Neural cell (in vitro differentiated cells): Measurements from ENCODE around the gene RIMS1. TPM values are rescaled to one million over a fixed set of nuclear protein-coding genes. Genes with fewer than 3 reads are reported as not detected.

Experiments
- H2AFZ ChIP-seq: fragments of 200-600, 300-800 bp; sonication (generic), shearing (Covaris generic); 2 replicates; pipeline ENCODE4 v1.6.0; 2014; ENCODE audit warnings: low read depth, mild to moderate bottlenecking, antibody characterized with exemption, low read length, moderate library complexity
- H3F3A ChIP-seq: fragments of 200-600 bp; shearing (Covaris generic); 2 replicates; pipeline ENCODE4 v1.6.1; 2016; ENCODE audit warnings: mild to moderate bottlenecking, moderate library complexity, mixed read lengths, antibody characterized with exemption, low read length; ENCODE audit not compliant: insufficient read depth, poor library complexity, severe bottlenecking
- H3K27ac ChIP-seq: fragments of 200-600, 300-800 bp; sonication (generic), shearing (Covaris generic); 2 replicates; pipeline ENCODE4 v1.5.1; 2014; ENCODE audit warnings: mild to moderate bottlenecking, low read length, moderate library complexity
- H3K27me3 ChIP-seq: fragments of 300-800, 200-600 bp; sonication (generic), shearing (Covaris generic); 2 replicates; pipeline ENCODE4 v1.6.0; 2014; ENCODE audit warnings: mild to moderate bottlenecking, low read depth, low read length, moderate library complexity; ENCODE audit not compliant: insufficient read depth
- H3K36me3 ChIP-seq: fragments of 300-800, 200-600 bp; sonication (generic), shearing (Covaris generic); 2 replicates; pipeline ENCODE4 v1.5.1; 2014; ENCODE audit warnings: mild to moderate bottlenecking, antibody characterized with exemption, low read length, moderate library complexity; ENCODE audit not compliant: insufficient read depth
- H3K4me2 ChIP-seq: fragments of 300-800, 200-600 bp; sonication (generic), shearing (Covaris generic); 2 replicates; pipeline ENCODE4 v1.6.0; 2014; ENCODE audit warnings: mild to moderate bottlenecking, low read length
- H3K4me3 ChIP-seq: fragments of 300-800, 200-600 bp; sonication (generic), shearing (Covaris generic); 2 replicates; pipeline ENCODE4 v1.5.1; 2014; ENCODE audit warnings: mild to moderate bottlenecking, low read length, moderate library complexity
- H3K79me2 ChIP-seq: fragments of 200-600 bp; shearing (Covaris generic); replicated peaks from 2 replicates; pipeline ENCODE4 v1.6.0; 2014; ENCODE audit warnings: mild to moderate bottlenecking, low read length, moderate library complexity; ENCODE audit not compliant: insufficient read depth
- H3K9ac ChIP-seq: fragments of 300-800, 200-600 bp; sonication (generic), shearing (Covaris generic); 2 replicates; pipeline ENCODE4 v1.6.1; 2016; ENCODE audit warnings: mild to moderate bottlenecking, low read length, mixed read lengths
- H3K9me2 ChIP-seq: fragments of 200-600 bp; shearing (Covaris generic); 2 replicates; pipeline ENCODE4 v1.6.1; 2016; ENCODE audit warnings: mild to moderate bottlenecking, low read length, mixed read lengths; ENCODE audit not compliant: insufficient read depth
- H3K9me3 ChIP-seq: fragments of 200-600, 300-800 bp; sonication (generic), shearing (Covaris generic); 2 replicates; pipeline ENCODE4 v1.6.1; 2016; ENCODE audit warnings: mild to moderate bottlenecking, mixed run types, low read length, moderate library complexity, mixed read lengths
- H4K20me1 ChIP-seq: fragments of 200-600 bp; shearing (Covaris generic); 2 replicates; pipeline ENCODE4 v1.6.1; 2016; ENCODE audit warnings: mild to moderate bottlenecking, mixed run types; ENCODE audit not compliant: insufficient read depth
- EP300 ChIP-seq: fragments of 450-650 bp; conservative IDR thresholded peaks from 2 replicates; pipeline ENCODE4 v1.6.1; 2014; ENCODE audit warnings: antibody characterized with exemption, mild to moderate bottlenecking, moderate library complexity; ENCODE audit not compliant: poor library complexity, severe bottlenecking
- EZH2 ChIP-seq: fragments of 200-600, 300-800 bp; shearing (Covaris generic), sonication (generic); IDR thresholded peaks from 2 replicates; pipeline ENCODE4 v1.6.1; 2014; ENCODE audit warnings: antibody characterized with exemption, low read length, borderline replicate concordance, mild to moderate bottlenecking; ENCODE audit not compliant: insufficient read depth, poor library complexity, severe bottlenecking
- MXI1 ChIP-seq: fragments of 450-650 bp; conservative IDR thresholded peaks from 2 replicates; pipeline ENCODE4 v1.6.1; 2014; ENCODE audit warnings: antibody characterized with exemption, mild to moderate bottlenecking; ENCODE audit not compliant: poor library complexity, severe bottlenecking
- POLR2AphosphoS5 ChIP-seq: IDR thresholded peaks from 2 replicates; pipeline ENCODE4 v1.6.1; 2012
- RAD21 ChIP-seq: fragments of 450-650 bp; conservative IDR thresholded peaks from 2 replicates; pipeline ENCODE4 v1.6.1; 2014; ENCODE audit warnings: antibody characterized with exemption, mild to moderate bottlenecking, moderate library complexity
- REST ChIP-seq: IDR thresholded peaks from 2 replicates; pipeline ENCODE4 v1.6.1; 2012; ENCODE audit warnings: borderline replicate concordance
- SMC3 ChIP-seq: fragments of 450-650 bp; conservative IDR thresholded peaks from 2 replicates; pipeline ENCODE4 v1.6.1; 2014; ENCODE audit warnings: antibody characterized with exemption, mild to moderate bottlenecking, moderate library complexity; ENCODE audit not compliant: poor library complexity
- TAF1 ChIP-seq: IDR thresholded peaks from 2 replicates; pipeline ENCODE4 v1.6.1; 2012; ENCODE audit warnings: low read depth
- polyA plus RNA-seq: library from polyadenylated mRNA; depleted of rRNA; stranded (reverse); fragments of >200 nt; gene quantifications from 2 replicates; pipeline ENCODE4 v1.2.3, GENCODE V29; 2014
- TF ChIP-seq, protein P1 (sequence below): fragments of 450-650 bp; IDR thresholded peaks from 2 replicates; pipeline ENCODE4 v1.5.1; 2014; ENCODE audit warnings: antibody characterized with exemption, mild to moderate bottlenecking, moderate library complexity; ENCODE audit not compliant: poor library complexity, severe bottlenecking

The RIMS1 gene
- polyA plus RNA-seq, 1 donor from 2014 or later: 17.8 TPM

DNA sequence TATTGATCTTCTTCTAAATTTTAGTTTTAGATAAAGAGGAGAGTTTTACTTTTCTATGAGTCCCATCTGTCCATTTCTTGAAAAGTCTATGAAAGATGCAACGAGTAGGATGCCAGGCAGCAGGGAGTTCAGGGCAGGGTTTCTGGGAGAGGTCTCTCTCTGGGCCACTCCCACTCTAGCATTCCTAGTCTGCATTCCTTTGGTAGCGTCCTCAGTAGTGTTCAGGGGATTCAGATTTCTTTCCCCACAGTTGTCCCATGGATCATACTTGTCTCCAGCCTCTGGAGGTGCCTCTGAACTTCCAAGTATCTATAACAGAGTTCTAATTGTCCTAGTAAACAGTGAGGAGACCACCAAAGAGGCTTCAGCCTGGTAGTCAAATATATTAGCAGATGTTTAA lies 225.3 kb downstream of the RIMS1 start:
- H3K4me2 ChIP-seq: no peak overlapping the region
- no peaks in the 10 kb centered on the region for H3K9me3 ChIP-seq
- H3K79me2 ChIP-seq: no peaks in the 10 kb centered on the region
- H4K20me1 ChIP-seq: no peaks in the 10 kb centered on the region
- no peak overlapping the region for H3K4me3 ChIP-seq
- H3K9me2 ChIP-seq: no peaks in the 10 kb centered on the region
- TF ChIP-seq RAD21 (no peak), TAF1 (no peak), EZH2 (no peak), SMC3 (no peak), EP300 (no peak), REST (no peak), MXI1 (no peak), POLR2AphosphoS5 (no peak)
- TF ChIP-seq, protein P1, sequence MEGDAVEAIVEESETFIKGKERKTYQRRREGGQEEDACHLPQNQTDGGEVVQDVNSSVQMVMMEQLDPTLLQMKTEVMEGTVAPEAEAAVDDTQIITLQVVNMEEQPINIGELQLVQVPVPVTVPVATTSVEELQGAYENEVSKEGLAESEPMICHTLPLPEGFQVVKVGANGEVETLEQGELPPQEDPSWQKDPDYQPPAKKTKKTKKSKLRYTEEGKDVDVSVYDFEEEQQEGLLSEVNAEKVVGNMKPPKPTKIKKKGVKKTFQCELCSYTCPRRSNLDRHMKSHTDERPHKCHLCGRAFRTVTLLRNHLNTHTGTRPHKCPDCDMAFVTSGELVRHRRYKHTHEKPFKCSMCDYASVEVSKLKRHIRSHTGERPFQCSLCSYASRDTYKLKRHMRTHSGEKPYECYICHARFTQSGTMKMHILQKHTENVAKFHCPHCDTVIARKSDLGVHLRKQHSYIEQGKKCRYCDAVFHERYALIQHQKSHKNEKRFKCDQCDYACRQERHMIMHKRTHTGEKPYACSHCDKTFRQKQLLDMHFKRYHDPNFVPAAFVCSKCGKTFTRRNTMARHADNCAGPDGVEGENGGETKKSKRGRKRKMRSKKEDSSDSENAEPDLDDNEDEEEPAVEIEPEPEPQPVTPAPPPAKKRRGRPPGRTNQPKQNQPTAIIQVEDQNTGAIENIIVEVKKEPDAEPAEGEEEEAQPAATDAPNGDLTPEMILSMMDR: no peak
- no peak overlapping the region for H3K27ac ChIP-seq
- H2AFZ ChIP-seq: no peak overlapping the region
- H3K36me3 ChIP-seq: no peaks in the 10 kb centered on the region
- H3K27me3 ChIP-seq: no peaks in the 10 kb centered on the region
- H3F3A ChIP-seq: no peaks in the 10 kb centered on the region
- no peak overlapping the region for H3K9ac ChIP-seq

DNA sequence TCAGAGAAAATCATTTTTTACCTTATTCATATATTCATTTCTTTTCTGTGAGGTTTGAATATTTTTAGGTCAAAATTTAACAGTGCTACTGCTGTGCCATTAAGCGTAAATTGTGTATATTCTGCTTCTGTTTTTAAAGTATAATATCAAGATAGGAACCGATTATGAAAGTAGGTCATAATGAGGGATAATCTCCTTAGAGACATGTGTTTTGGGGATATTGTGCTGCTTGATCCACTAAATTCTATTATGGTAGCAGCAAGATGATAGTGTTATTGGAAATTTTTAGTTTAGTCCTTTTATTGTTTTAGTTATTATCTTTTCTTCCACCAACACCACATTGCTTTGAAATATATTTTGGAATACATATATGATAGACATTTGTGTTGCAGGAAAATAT lies 244.0 kb downstream of the RIMS1 start:
- Histone ChIP-seq H2AFZ (no peak overlapping the region), H3K79me2 (no peaks in the 10 kb centered on the region), H4K20me1 (no peaks in the 10 kb centered on the region), H3K9ac (no peak overlapping the region), H3K9me2 (no peaks in the 10 kb centered on the region), H3K9me3 (no peaks in the 10 kb centered on the region), H3K27ac (no peak overlapping the region), H3K27me3 (no peaks in the 10 kb centered on the region), H3F3A (no peaks in the 10 kb centered on the region), H3K36me3 (no peaks in the 10 kb centered on the region), H3K4me3 (no peak overlapping the region), H3K4me2 (no peak overlapping the region)
- TF ChIP-seq, protein P1: no peak
- TF ChIP-seq TAF1: no peak
- no peak for TF ChIP-seq MXI1
- no peak for TF ChIP-seq POLR2AphosphoS5
- TF ChIP-seq REST: no peak
- TF ChIP-seq EZH2: no peak
- TF ChIP-seq RAD21: no peak
- TF ChIP-seq SMC3: no peak
- TF ChIP-seq EP300: no peak
